GM15510 (cell line): Measurements from ENCODE around the gene HSPB8.

Experiments used
- POLR2A ChIP-seq: IDR thresholded peaks from 3 replicates; pipeline ENCODE4 v1.6.1; 2011; ENCODE audit warnings: borderline replicate concordance; ENCODE audit not compliant: insufficient read length; ENCODE audit errors: extremely low read depth

HSPB8 gene, protein sequence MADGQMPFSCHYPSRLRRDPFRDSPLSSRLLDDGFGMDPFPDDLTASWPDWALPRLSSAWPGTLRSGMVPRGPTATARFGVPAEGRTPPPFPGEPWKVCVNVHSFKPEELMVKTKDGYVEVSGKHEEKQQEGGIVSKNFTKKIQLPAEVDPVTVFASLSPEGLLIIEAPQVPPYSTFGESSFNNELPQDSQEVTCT

DNA sequence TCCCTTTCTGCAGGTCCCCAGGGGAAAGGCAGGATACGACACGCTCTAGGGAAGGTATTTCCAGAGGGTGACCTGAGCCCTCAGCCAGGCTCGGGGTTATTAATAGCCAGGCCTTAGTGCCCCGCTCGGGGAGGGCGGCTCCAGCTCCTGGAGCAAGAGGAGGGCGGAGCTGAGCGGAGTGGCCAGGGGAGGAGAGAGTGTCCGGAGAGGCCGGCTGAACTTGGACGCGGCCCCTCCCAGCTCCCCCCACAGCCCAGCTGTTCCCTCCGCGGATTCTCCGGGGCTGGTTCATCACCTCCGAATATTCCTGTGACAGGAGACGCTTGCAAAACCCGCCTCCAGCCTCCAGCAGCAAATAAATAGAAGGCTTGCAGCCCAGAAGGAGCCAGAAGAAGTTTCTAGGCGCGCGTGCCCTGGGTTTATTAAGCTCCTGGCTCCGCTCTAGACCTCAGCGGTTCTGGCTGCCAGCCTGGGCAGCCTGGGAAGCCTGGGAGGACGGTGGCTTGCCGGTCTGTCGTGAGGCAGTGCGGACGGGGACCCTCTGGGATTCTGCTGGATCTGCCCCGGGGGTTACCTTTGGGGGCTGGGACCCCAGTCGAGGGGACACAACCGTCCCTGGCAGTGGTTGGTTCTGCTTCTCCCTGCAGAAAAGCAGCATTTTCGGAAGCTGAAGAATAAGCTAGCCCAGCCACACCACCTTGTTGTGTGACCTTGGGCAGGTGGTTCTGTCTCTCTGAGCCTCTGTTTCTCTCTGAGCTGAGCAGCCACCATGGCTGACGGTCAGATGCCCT is at the start of gene HSPB8:
Gene HSPB8 (plus strand): TSS at position 388 of the 791 bp plus-strand sequence. CDS start 382 bp downstream, at position 770.
- no peak for TF ChIP-seq POLR2A

DNA sequence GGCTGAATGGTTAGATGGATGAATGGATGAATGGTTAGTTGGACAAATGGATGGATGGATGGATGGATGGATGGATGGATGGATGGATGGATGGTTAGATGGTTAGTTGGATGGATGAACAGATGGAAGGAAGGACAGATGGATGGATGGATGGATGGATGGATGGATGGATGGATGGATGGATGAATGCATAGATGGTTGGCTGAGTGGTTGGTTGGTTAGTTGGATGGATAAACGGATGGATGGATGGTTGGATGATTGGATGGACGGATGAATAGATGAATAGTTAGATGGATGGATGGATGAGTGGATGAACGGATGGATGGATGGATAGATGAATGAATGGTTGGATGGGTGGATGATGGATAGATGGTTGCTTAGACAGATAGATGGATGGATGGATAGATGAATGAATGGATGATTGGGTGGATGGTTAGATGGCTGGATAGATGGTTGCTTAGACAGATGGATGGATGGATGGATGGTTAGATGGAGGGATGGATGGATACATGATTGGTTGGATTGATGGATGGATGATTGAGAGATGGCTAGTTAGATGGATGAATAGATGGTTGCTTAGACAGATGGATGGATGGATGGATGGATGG is 48.8 kb upstream of the HSPB8 start:
- TF ChIP-seq POLR2A: no peak

DNA sequence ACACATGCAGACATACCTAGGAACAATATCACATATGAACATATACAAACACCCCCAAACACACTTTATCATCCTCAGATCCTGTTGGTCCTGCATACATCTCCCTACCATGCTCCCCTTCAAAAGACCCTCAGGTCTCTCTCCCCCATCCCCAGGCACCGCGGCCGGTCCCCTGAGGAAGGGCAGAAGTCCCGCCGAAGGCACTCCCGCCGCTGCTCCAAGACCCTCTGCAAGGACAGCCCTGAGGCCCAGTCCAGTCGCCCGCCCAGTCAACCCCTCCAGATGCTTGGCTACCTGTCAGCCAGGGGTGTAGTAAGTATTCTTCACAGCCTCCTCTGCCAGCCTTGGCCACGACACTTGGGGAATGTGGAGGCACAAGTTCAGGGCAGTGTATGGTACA is 48.2 kb upstream of the HSPB8 start:
- TF ChIP-seq POLR2A: no peak

GRCh38 chr12:119134284-119135072 is 44.3 kb upstream of the HSPB8 start:
- no peak for TF ChIP-seq POLR2A

GRCh38 chr12:119136811-119137410 is 41.8 kb upstream of the HSPB8 start:
- TF ChIP-seq POLR2A: no peak

GRCh38 chr12:119139448-119139847 is 39.3 kb upstream of the HSPB8 start:
- no peak for TF ChIP-seq POLR2A

DNA sequence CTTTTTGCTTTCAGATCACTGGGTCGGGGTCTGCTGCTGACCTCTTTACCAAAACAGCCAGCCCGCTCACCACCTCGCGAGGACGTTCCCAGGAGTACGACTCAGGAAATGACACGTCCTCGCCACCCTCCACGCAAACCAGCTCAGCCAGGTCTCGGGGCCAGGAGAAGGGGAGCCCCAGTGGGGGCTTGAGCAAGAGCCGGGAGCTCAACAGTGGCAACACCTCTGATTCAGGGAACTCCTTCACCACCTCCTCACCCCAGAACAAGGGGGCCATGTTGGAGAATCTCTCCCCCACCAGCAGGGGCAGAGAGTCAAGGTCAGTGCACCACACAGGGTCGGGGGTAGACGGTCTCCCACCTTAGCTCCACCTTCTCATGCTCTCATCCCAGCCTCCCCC is 33.4 kb upstream of the HSPB8 start:
- no peak for TF ChIP-seq POLR2A

DNA sequence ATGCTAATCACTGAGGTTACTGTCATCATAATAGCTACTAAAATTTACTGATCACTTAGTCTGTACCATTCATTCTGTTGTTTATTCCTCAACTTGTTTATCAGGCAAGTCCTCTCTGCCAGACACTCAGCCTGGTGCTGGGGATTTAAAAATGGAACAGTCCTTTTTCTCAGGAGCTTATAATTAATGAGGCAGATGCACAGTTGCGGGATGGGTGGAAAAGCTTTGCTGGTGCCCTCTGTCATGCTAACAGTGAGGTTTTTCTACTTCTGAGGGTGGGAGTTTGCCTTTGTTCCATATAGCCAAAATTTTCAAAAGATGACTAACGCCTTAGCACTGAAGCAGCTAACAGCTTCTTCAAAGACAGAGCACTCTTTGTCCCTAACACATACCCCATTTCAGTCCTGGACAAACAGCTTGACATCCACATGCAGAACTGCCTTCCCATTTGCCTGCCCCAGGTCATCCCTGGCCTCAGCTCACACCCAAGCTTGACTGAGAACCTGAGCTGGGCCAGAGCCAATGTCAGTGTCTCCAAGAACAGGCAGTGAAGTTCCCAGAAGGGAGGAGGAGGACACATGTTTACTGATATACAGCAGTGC is 30.8 kb upstream of the HSPB8 start:
- no peak for TF ChIP-seq POLR2A

DNA sequence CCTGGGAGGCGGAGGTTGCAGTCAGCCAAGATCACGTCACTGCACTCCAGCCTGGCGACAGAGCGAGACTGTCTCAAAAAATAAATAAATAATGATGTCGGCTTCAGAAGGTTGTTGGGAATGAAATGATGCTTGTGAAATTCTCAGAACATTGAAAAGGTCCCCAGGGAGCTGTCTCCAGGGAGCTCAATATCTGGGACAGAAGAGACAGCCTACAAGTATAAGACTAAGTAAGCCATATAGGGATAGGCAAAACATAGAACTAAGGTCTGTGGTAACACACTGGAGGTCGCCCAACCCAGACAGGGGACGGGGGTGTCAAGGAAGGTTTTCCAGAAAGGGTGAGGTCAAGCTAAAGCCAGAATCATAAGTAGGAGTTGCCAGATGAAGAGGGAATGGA is 29.5 kb upstream of the HSPB8 start:
- TF ChIP-seq POLR2A: no peak

GRCh38 chr12:119151445-119152026 is 27.2 kb upstream of the HSPB8 start:
- no peak for TF ChIP-seq POLR2A

- TF ChIP-seq POLR2A: no peak
Measured at GRCh38 chr12:119153477-119154434, 25.0 kb upstream of the HSPB8 start.

DNA sequence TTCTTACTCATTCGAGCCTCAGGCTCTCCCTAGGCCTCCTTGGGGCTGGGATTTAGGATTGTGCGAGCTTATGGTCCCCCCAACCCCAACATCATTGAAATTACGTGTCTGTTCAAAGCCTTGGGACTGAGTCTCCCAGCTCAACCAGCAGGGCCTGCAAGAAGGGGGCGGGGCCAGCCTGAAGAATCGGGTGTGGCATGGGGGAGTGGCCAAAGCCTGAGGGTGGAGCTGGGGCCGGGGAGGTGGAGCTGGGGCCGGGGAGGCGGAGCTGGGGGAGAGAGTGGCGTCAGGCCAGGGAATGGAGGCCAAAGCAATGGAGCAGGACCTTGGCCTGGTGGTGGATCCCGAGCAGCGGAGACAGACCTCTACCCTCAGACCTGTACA is 24.3 kb upstream of the HSPB8 start:
- TF ChIP-seq POLR2A: no peak
